ENCODE results near the gene TSPYL1.

Gene TSPYL1

DNA sequence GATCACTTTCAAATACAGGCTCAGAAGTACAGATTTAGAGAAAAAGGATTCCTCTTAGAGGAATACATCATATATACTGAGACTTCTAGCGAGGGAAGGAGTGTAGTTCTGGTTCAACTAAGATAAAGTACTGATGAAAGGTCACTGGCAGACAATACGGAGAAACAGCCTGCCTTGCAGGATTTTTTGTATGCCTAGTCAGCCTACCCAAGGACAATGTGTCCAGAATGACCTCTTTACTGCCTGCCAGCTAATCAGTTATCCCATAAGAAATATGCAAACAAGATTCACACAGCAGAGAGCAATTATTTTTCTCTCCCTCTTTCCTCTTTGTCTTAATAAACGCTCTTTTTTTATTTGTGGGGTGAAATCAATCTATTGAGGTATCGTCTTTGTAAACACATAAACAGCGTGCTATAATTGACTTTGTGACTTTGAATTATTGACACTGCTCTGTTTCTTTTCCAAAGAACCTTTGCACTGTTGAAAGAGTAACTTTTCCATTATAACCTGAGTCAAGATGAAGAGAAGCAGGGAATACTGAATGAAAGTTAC is 24.4 kb downstream of the TSPYL1 start:
- no peak for DNase-seq

GRCh38 chr6:116254297-116255056 is 25.3 kb downstream of the TSPYL1 start:
- DNase-seq = no peak

DNA sequence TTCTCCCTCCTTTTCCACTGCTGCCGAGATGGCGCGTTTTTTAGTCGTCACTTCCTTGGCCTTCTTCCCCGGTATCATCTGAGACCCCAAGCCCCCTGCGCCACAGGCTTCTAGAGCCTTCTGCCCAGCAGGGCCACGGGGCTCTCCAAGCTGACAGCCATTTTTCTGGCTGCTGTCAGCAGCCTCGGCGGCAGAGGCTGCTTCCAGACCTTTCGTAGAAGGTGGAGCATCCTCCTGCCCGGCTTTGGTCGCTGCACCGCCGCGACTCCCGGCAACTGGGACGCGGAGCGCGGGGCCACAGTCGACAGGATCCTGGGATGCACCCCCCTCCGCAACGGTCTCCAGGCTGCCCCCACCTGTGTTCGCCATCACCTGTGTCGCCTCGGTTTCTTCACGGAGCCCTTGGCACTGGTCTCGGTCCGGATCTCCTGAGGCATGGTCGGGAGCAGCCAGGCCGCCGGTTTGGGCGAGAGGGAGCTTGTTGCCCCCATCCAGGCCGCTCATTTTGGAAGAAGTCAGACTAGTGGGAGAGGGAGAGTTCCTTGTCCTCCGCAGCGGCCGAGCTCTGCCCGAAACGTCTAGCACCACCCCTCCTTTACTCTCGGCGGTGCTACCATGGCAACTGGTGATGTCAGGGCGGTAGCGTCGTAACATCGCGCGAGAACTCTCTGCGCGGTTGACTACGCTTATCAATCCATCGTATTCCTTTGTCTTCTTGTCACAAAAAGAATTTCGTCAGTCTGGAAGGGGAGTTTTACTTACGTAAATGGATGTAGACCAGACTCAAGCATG is 26.0 kb downstream of the TSPYL1 start, which contains the start of gene TSPYL4:
TSS of gene TSPYL4 (minus strand) at position 571 of the 792 bp plus-strand sequence. CDS start at position 504, 67 bp downstream.
- DNase-seq = peak; percentile 93

DNA sequence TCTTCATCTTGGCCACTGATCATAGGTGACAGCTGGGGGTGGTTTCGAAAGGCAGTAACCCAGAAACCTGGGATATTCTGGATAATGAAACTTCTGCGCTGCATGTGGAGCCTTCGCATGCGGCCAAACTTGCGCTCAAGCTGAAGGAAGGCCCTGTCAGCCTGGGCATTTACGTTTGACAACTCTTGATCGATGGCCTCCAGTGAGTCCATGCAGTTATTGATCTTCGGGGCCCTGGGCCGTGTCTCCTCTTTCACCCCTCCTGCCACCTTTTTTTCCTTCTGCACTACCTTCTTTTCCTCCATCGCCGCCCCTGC is 26.6 kb downstream of the TSPYL1 start:
- no peak for DNase-seq

DNA sequence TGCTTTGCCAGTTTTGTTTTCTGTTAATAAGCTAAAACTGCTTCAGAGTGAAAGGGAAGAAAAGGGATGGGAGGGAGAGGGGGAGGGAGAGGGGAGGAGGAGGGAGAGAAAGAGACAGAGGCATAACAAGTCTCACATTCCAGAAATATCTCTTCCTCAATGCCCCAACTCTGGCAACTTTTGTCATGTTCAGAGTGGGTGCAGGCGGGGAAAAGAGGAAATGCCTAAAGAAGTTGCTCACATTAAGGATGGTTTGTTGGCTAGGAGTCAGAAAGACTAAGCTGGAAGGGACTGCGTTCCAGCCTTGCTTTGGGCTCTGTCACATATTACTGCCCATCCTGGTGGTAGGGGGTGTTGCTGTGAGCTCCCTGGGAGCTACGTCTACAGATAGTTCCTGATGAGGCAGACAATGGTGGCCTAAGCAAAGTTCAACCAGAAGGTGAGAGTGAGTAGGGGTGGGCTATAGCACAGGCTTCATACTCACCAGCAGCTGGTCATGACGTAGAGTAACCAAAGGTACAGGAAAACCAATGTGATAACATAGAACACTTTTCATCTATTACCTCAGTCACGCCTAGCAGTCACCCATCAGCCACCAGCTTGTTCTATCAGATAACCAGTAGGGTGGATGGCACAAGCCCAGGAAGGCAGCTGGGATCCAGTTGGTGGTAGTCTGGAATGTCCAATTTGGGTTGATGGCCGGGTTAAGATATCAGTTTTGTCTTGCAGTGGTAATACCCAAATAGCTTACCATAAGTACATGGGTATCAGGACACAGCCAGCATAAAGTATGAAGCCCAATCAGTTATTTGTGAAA is 28.0 kb downstream of the TSPYL1 start:
- DNase-seq = no peak

GRCh38 chr6:116248577-116248976 is 31.2 kb downstream of the TSPYL1 start:
- no peak for DNase-seq

DNA sequence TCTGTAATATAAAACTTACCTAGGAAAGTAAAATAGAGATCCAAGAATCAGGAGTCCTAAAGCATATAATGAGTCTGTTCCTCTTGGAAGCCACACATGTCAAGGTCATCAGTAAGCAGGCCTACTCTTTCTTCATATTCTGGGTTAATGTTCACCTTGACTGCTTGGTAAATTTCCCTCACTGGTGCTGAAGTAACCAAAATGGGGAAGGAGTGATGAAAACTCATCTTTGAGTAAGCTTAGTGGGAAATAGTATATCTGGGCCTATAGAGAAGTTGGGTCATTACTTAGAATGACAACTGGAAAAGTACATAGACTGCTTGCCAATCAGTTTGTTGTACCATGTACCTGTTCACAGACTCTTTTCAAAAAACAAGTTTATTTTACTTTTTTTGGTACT is 32.4 kb downstream of the TSPYL1 start:
- no peak for DNase-seq

GRCh38 chr6:116246089-116246488 is 33.6 kb downstream of the TSPYL1 start:
- DNase-seq = no peak

DNA sequence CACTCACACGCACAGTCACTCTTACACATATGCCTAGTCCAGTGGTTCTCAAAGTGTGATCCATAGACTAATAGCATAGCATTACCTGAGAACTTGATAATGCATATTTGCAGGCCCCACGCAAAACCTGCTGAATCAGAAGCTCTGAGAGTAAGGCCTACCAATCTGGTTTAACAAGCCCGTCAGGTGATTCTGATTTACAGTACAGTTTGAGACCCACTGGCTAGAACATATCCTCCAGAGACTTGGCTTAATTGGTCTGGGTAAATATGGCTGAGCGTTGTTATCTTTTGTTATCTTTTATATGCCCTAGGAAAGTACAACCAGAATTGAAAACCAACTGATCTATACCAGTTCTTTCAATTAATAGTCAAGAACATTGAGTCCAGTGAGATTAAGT is 35.4 kb downstream of the TSPYL1 start:
- no peak for DNase-seq

- no peak for DNase-seq
Measured at GRCh38 chr6:116239856-116240255, 39.9 kb downstream of the TSPYL1 start.

DNA sequence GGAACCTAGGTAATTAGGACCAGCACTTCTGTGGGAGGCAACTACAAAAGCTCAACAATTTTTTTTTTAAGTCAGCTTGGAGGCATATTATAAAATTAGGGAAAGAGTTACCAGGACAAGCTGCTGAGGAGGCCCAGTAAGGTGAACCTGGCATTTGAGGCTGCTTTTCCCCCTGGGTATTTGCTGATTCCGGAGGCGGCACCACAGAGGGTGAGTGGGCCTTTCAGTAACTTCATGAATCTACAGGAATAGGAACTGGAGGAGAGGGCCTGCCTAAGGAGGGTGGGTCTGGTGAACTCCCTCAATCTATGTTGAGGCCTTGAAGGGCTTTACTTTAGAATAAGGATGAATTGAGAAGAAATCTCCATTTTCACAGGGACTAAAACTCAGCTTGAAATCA is 40.5 kb downstream of the TSPYL1 start:
- no peak for DNase-seq

DNA sequence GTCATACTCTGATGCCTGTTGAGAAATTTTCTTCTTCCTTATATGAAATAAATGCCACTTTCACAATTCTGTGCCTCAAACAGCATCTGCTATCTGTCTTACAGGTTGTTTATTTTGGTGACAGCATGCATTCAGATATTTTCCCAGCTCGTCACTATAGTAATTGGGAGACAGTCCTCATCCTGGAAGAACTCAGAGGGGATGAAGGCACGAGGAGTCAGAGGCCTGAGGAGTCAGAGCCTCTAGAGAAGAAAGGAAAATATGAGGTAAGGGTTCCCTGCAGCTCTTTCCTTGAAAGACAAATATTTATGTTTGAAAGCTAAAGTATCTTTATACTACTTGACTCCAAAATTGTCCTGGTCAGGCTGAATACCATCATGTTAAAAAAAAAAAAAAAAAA is 41.6 kb downstream of the TSPYL1 start:
- DNase-seq = no peak

GRCh38 chr6:116234689-116235088 is 45.0 kb downstream of the TSPYL1 start:
- no peak for DNase-seq

DNA sequence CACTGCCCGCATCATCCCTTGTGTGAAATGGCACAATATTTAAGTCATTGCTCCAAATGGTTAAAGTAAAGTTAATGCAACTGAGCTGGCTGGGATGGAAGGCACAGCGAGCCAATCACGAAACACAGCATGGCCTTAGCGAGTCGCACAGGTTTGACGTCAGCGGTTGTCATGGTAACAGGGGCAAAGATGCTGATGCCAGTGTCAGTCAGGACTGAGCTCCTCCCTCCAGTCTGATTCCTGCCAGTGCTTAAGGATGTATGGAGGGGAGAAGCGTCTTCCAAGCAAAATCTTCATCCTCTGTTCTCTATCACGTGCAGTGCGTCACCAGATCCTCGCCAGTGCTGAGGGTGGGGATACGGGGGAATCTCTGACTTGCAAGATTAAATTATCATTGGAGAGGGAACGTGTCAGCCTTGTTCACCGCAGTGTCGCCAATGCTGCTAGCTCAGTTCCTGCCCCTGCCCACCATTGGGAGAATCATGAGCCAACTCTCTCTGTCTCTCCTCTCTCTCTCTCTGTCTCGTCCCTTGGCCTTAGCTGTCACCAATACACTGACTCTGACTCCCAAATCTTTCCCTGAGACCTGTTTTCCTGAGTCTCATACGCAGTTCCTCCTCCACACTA is 50.3 kb downstream of the TSPYL1 start:
- no peak for DNase-seq
